ENCODE results near the gene TNXB. TPM values are rescaled to one million over a fixed set of nuclear protein-coding genes. Genes with fewer than 3 reads are reported as not detected.

The TNXB gene
- total and polyA plus RNA-seq, 8 donors = 15.1 to 408 (median 44.6) TPM

GRCh38 chr6:32120573-32121059 is 11.5 kb upstream of the TNXB start:
- H3K27me3 ChIP-seq = no peaks in the 10 kb centered on the region
- intact Hi-C loops (cut with DNase I; ENCODE audit: low total_unique reads) = no loop called here
- no peaks in the 10 kb centered on the region for H3K9me3 ChIP-seq
- peaks cover 11 to 45% (median 23%) of the 10 kb centered on the region in 4 donors for H3K4me1 ChIP-seq
- no peak overlapping the region for H3K4me3 ChIP-seq
- no peak for DNase-seq
- no peak for TF ChIP-seq POLR2AphosphoS5 (IDR thresholded peaks at IDR 0.05)
- TF ChIP-seq CTCF (IDR thresholded peaks at IDR 0.05) = no peak
- TF ChIP-seq EP300 (IDR thresholded peaks at IDR 0.05) = no peak
- no peak for TF ChIP-seq POLR2A (IDR thresholded peaks at IDR 0.05)
- 90 to 96% (median 94%) methylated on average over 12 of the region's 12 CpGs for WGBS, 5 donors
- peaks cover 72 to 97% (median 95%) of the 10 kb centered on the region in 4 donors for H3K36me3 ChIP-seq
- no peak overlapping the region for H3K27ac ChIP-seq

GRCh38 chr6:32118782-32119628 is 9.9 kb upstream of the TNXB start:
- TF ChIP-seq CTCF (IDR thresholded peaks at IDR 0.05) = peak in 6 of 7 experiments; percentile 49 to 95 (median 88)
- no peak for TF ChIP-seq POLR2A (IDR thresholded peaks at IDR 0.05)
- TF ChIP-seq POLR2AphosphoS5 (IDR thresholded peaks at IDR 0.05) = peak in 2 of 3 donors; percentile 10 to 77
- no peak for TF ChIP-seq EP300 (IDR thresholded peaks at IDR 0.05)
- H3K36me3 ChIP-seq = peaks cover 61 to 95% (median 89%) of the 10 kb centered on the region in 4 donors
- intact Hi-C loops (cut with DNase I; ENCODE audit: low total_unique reads) = loop anchor here (5.0 kb wide), 1 partner anchor 33 kb away; the partner anchor contains the start of genes PPT2 and PRRT1
- H3K9me3 ChIP-seq = no peaks in the 10 kb centered on the region
- WGBS, 5 donors = 12 to 17% (median 14%) methylated on average over 17 of the region's 17 CpGs
- peaks cover 11 to 39% (median 21%) of the 10 kb centered on the region in 4 donors for H3K4me1 ChIP-seq
- DNase-seq = peak; percentile 90 to 96
- H3K4me3 ChIP-seq = no peak overlapping the region
- peak overlapping the region; percentile 15 to 72 (median 50) for H3K27ac ChIP-seq
- H3K27me3 ChIP-seq = no peaks in the 10 kb centered on the region

- no peak for TF ChIP-seq POLR2AphosphoS5 (IDR thresholded peaks at IDR 0.05)
- no peak for TF ChIP-seq POLR2A (IDR thresholded peaks at IDR 0.05)
- TF ChIP-seq EP300 (IDR thresholded peaks at IDR 0.05) = no peak
- no peak for TF ChIP-seq CTCF (IDR thresholded peaks at IDR 0.05)
- H3K4me3 ChIP-seq = no peak overlapping the region
- intact Hi-C loops (cut with DNase I; ENCODE audit: low total_unique reads) = loop anchor here (5.0 kb wide), 1 partner anchor 35 kb away; the partner anchor contains the start of genes PPT2 and PRRT1
- H3K27me3 ChIP-seq = no peaks in the 10 kb centered on the region
- peak overlapping the region in 1 of 5 donors; percentile 6 for H3K27ac ChIP-seq
- 83 to 93% (median 91%) methylated on average over 9 of the region's 9 CpGs for WGBS, 5 donors
- H3K9me3 ChIP-seq = no peaks in the 10 kb centered on the region
- no peak for DNase-seq
- peaks cover 53 to 81% (median 74%) of the 10 kb centered on the region in 4 donors for H3K36me3 ChIP-seq
- H3K4me1 ChIP-seq = peaks cover 14 to 44% (median 24%) of the 10 kb centered on the region in 4 donors
These were observed 8.3 kb upstream of the TNXB start for GRCh38 chr6:32117461-32117860.

GRCh38 chr6:32116674-32117073 is 7.5 kb upstream of the TNXB start:
- WGBS, 5 donors = 87 to 93% (median 88%) methylated on average over 7 of the region's 7 CpGs
- H3K36me3 ChIP-seq = peaks cover 49 to 73% (median 68%) of the 10 kb centered on the region in 4 donors
- no peaks in the 10 kb centered on the region for H3K27me3 ChIP-seq
- H3K4me1 ChIP-seq = peaks cover 17 to 52% (median 29%) of the 10 kb centered on the region in 4 donors
- intact Hi-C loops (cut with DNase I; ENCODE audit: low total_unique reads) = loop anchor here (5.0 kb wide), 1 partner anchor 36 kb away; the partner anchor contains the start of genes PPT2 and PRRT1
- H3K4me3 ChIP-seq = no peak overlapping the region
- DNase-seq = no peak
- peak overlapping the region in 2 of 5 donors; percentile 6 to 17 for H3K27ac ChIP-seq
- peak in 2 of 7 experiments; percentile 19 to 21 for TF ChIP-seq CTCF (IDR thresholded peaks at IDR 0.05)
- TF ChIP-seq EP300 (IDR thresholded peaks at IDR 0.05) = no peak
- no peaks in the 10 kb centered on the region for H3K9me3 ChIP-seq
